HG03025 (cell line): Measurements from ENCODE around the gene ADARB2.
"Not testable (repeated sequence)": the region's sequence is repeated elsewhere in the genome, so short reads cannot be mapped to it uniquely, and the experiment has no call there.

ENCODE experiments used
- ATAC-seq: cut with Tn5 transposase; IDR thresholded peaks from one replicate; pipeline ENCODE4 v1.9.1; 2021; ENCODE audit warnings: mild to moderate bottlenecking, moderate library complexity; ENCODE audit not compliant: unreplicated experiment, low FRiP score

ADARB2 gene

DNA sequence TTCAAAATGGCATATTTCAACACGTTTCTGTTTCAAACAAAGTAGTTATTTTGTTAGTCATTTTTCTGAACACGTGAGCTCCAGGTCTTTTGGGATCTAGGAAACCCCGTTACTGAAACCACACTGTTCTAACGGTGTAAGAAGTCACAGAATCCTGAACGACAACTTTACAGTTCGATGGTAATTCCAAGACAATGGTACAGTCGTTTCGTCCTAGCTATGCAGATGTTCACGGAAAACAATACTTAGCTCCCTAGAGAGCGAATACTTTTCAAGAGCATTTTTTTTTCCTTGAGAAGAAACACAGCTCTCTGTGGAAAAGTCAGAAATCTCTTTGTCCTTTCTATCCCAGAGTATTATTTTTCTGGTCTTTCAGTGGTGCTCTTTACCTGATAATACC is 254.1 kb downstream of the ADARB2 start:
- ATAC-seq: no peak

DNA sequence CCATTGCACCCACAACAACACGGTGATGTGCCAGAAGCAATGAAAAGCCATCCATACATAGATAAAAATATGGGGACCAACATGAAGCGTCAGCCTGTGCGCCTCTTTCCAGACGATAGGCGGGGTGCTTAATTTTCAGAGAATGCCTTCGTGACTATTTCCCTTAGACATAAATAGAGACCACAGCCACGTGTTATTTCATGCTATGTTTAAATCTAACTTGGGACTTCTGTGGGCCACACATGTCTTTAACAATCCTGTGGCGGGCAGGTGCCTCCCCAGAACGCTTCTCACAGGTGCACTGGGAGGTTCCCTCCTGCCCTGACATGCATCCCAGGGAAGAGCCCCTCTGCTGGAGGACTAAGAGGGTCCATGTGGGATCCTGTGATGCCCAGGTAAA is 259.7 kb downstream of the ADARB2 start:
- ATAC-seq: no peak

DNA sequence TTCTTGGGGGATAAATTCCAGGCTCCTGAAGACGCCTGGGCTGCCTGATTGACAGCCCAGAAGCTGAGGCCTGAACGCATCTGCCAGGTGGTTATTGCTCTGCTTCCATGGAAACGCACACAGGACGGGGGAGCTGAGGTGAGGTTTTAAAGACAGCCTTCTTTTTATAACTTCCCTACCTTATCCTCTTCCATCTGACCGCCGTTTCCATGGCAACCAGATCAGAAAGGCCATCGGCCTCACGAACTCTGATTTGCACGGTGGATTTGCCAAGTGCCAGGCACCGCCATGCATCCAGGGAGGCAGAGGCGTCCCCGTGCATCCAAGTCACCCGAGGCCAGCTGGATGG is 260.9 kb downstream of the ADARB2 start:
- no peak for ATAC-seq

DNA sequence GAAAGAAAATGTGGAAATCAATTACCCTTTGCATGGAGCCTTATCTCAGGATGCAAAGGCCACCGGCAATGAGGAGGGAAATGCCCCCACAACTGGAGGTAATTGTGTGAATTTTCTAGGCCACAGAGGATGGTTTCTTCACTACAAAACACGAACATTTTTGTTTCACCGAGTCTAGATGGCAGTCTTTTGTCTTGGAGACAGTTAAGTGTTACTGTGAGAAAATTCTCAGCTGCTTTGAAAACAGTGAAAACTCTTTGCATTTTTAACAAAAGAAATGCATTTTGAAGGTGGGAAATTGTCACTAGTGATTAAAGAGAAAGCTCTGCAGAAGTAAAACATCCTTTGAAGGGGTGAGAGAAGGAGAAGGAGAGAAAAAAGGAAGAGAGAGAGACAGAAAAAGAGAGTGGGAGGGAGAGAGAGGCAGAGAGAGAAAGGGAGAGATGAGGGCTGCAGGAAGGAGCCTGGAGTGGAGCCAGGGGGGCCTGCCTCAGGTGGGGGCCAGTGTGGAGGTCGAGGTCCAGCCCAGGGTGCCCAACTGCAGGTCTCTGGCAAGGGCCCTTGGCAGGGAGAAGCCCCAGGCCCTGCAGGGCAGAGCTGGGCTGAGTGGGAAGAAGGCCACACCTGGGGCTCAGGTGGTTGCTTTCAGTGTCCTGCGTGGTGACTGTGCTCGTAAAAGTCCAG is 261.4 kb downstream of the ADARB2 start:
- ATAC-seq: no peak

DNA sequence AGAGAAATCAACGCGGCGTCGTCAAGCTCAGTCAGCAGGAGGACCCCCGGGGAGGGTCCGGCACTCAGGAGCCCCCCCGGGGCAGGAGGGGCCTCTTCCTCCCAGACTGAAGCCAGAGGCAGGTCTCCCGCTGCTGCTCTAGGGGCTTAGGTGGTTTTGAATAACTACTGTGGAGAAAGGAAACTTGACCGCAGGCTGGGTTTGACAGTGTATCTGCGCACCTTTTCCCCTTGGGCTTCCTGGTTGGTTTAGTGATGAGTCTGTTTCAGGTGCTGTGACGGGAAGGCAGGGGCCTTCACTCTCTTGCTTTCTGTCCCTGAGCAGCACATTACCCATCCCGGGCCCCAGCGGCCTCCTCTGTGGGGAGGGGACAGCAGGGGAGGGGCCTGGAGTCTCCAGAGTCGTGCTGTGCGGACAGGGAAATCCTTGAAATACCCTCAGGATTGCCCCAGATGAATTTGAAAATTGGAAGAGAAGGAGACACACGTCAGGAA is 262.2 kb downstream of the ADARB2 start:
- ATAC-seq: no peak

DNA sequence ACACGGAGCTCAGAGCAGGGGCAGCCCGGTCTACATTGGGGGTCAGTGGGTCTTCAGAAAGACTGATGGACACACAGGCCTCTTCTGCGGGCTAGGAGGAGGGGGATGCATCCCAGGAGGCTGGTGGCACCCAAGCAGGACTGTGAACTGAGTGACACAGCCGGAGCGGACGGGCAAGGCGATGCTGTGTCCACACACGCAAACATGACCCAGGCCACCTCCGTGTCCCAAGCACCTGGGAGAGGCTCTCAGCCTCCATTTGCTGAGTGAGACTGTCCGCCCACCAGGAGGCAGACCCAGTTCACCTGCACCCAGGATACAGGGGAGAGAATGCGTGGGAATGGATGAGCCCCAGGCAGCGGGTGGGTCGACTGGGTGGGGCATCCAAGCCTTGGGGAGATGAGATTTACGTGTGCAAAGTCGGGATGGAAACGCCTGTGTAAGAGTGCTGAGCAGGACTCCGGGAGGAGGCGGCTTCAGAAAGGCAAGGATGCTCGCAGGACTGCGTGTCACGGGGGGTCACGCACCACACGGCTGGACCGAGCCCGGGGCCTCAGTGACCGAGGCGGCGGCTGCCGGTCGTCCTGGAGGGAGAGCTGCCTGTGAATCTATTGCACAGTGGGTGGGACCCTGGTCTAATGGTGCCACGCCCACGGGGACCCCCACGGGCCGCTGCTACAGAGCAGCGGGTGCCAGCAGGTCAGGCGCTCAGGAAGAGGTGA is 262.8 kb downstream of the ADARB2 start:
- ATAC-seq: no peak

DNA sequence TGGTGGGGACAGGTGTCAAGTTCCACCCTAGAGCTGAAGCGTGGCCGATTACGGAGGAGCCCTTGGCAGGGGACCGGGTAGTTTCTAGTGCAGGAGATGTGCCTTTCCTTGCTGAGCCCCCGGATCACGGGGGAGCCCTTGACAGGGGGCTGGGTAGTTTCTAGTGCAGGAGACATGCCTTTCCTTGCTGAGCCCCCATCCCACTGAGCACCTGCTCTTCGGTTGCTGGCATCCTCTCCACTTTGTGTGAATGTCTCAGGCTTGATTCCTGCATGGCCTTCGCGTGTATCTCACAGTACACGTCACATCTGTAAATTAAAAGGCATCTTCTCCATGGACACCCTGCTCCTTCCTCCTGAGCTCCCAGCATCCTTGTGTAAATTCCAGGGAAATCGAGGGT is 263.5 kb downstream of the ADARB2 start:
- ATAC-seq: no peak

DNA sequence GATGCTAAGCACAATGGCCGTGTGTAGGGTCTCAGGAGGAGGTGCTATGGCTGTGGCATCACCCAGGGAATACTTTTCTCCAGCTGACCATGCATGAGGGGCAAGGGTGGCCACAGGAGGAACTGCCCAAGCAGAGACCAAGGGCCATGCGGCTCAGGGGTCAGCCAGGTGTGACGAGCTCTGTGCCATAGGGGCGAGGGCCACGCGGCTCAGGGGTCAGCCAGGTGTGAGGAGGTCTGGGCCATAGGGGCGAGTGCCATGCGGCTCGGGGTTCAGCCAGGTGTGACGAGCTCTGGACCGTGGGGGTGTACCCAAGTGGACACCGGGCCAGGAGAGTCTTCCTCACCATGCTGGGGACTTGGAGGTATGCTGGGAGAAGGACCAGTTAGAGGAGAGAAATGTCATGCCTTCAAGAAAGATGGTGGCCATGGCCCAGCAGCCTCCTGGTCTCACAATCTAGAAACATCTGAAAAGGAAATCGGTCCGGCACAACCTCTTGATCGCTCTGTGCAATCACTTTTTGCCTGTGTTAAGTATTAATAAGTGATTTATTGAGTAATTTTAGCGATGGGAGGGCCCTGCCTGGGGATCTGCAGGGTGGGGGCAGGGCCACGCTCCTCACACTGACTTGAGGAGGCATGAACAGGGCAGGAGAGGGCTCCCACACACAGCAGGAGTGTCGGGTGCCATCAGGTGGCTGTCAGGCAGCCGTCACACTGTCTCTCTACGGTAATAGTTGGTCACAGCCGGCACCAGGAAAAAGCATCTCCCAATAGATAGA is 265.0 kb downstream of the ADARB2 start:
- no peak for ATAC-seq

DNA sequence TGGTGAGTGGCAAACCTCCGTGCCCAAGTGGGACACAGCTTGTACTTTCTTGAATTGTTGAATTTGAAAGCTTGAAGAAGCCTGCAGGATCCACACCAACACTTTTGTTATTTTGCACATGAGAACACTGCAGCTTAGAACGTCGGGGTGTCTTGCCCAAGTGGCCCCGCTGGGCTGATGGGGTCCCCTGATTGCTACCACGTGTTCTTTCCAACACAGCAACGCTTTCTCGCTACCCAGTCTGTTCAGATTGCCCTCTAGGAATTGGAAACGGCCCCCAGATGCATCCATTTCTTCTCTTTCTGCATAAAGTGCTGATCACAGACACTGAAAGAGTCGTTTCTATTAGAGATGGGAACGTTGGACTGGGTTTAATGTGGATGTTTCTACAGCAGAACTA is 268.5 kb downstream of the ADARB2 start:
- ATAC-seq: no peak

DNA sequence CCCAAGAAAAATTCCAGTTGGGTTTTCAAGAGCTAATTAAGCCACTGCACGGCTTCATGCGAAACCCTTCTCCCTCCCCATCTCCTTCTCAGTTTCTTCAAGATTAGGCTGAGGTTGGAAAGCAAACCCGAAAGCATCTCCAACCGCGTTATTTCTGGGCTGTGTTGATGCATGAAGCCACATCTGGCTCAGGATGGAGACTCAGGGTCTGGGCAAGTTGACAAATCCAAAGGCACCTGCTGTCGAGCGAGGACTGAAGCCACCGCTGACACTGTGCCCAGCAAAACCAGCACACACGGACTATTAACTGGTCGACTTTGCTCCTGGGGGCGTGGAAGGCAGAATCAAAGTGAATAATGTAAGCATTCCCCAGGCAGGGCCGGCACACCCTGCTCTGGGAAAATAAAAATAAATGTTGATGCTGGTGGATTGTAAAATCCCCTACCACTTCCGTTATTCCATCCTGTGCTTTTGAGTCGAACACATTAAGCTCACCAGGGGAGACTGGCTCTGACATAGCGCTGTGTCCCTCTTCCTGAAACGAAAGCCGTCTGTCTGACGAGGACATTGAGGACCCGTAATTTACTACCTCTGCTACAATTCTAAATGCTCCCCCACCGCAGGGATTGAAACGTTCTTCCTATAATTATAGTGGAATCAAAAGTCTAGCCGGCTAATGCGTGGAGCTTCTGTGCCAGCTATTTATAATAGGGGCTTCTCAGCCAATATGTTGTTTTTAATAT is 269.8 kb downstream of the ADARB2 start:
- ATAC-seq: no peak

DNA sequence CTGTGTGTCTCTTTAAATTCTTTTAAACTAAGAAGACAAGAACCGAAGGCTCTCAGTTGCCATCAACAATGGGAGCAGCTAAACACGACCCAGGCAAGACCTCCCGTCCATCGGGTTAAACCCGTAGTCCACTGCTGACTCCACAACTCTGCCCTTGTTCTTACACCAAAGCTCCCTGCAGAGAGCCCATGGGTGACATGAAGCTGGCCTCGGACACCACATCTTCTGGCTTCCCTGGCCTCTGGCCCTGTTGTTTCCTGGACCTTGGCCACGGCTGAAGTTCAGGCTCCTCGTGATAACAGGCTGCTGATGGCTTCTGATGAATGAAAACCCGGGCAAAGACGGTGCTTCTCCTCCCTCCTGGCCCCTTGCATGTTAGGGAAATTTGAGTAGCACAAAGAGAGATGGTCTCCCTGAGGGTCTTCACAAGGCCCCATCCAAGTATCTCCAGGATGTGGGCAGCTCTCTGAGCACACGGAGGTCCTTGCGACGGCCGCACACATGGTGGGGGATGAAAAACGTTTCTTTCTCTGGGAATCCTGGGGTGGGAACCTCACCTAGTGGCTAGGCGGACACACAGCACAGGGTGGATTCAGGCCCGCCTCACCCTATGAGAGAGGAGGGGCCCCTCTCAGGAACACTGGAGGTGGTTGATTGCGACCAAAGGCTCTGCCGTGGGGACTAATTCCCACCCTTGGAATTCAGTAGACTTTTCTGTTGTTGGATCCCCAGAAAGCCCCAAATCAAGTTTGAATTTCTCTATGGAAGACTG is 271.1 kb downstream of the ADARB2 start:
- ATAC-seq: no peak

DNA sequence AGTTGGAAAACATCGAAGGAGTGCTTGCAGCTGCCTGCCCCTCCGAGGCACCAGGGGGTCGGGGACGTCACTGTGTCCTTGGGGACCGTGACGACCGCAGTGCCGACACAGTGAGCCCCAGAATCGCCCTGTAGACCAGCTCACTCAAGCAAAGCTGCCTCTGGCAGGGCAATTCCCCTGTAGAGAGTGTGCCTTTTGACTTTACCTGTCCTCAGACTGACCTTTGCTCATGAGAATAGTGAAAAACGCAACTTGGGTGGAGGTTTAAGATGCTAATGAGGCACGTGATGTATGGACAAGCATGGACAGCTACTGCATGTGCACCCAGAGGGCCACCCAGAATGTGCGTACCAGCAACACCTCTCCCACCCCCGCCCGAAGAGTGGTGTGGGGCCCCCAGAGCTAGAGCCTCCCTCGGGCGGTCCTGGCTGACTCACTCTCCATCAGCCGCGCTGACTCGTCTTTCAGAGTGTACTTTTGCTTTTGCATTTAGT is 271.9 kb downstream of the ADARB2 start:
- ATAC-seq: peak; percentile 55

DNA sequence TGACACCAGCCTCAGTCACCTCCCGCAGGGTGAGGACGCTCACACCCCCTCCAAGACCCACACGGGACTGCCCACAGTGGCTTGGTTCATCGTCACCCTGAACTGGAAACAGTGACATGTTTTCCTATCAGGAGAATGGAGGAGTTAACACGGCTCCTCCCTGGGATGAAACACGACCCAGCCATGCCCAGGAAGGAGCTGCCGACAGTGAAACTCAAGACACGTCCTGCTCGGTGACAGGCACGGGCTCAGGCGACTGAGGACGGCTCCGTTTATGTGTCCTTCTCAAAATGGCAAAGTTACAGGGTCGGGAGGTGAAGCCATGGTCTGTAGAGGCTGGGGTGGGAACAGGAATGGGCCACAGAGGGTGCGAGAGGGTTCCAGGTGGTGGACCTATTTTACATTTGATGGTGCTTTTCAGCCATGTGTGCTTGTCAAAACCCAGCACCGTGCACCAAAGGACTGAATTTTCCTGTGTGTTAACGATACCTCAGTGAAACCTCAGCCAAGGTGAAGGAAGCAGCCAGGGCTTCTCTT is 272.4 kb downstream of the ADARB2 start:
- peak; percentile 16 for ATAC-seq

DNA sequence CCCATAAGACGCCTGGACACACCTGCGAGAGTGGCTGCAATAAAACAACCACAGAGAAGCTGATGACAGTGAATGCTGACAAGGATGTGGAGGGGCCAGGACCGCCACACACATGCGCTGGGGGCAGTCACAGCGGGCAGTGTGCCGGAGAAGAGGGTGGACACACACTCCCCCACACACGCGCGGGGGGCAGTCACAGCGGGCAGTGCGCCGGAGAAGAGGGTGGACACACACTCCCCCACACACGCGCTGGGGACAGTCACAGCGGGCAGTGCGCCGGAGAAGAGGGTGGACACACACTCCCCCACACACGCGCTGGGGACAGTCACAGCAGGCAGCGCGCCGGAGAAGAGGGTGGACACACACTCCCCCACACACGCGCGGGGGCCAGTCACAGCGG is 273.4 kb downstream of the ADARB2 start:
- not testable (repeated sequence) for ATAC-seq

DNA sequence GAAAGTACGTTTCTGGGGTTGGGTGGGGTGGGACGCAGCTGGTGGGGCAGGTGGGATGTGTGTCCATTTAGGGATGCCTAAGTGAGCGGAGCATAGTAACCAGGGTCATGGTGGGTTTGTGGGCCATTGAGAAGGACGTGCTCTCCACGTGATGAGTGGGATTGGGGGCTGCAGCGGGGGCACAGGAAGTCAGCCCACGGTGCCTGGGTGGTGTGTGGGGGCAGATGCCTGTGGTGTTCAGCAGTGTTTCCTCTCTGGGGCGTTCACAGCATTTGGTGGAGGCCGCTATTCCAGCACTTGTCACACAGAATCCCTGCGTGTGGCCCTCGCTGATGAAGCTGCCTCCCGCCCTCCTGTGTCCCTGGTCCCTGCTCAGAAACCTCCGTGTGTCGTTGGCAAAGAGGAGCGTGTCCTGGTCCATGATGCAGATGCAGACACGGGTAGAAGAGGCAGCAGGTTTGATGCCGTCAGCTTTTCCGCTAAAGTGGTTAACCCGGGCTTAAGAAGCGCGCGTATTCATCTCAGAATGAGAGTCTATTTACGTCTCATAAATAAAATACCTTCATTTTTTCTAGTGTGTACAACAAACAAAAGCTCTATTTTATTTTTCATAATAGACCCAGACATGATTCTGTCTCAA is 274.2 kb downstream of the ADARB2 start:
- ATAC-seq: no peak

DNA sequence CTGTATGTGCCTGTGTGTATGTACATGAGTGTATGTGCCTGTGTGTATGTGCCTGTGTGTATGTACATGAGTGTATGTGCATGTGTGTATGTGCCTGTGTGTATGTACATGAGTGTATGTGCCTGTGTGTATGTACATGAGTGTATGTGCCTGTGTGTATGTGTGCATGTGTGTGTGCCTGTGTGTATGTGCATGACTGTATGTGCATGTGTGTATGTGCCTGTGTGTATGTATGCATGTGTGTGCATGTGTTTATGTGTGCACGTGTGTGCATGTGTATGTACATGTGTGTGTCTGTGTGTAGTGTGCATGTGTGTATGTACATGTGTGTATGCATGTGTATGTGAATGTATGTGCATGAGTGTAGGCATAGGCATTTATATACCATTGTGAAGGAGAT is 274.8 kb downstream of the ADARB2 start:
- ATAC-seq: no peak

DNA sequence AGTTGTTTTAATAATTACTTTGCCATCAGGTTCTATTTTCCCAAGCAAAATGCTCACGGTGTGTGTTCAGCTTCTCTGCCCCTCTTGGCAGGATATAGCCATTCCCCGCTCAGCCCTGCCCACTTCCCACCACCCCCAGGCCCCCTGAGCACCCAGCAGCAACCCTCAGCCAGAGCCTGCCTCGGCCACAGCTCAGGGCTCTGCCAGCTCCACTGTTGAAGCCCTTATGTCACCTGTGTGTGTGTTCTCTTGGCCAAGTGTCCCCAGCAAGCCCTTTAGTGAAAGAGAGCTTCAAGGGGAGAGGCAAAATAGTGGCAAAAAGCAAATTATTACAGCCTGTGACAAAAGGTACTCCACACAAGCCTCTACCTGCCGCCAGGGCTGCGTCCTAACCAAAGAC is 275.3 kb downstream of the ADARB2 start:
- ATAC-seq: no peak

DNA sequence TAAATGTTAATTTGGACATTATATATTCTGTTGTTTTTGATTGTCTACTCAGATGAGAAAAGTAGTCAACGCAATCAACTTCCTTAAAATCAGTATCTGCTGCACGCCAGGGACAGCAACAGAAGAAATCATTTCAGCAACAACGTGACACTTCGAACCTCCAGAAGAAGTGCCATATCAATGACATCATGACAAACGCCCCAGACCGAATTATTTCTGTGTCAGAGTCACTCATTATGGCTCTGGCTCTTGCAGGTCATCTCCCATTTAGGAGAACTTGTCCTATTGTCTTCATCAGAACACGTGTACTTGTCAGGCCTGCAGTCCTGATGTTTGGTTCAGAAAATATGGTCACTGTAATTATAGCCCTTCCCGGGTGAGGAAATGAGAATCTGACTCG is 276.3 kb downstream of the ADARB2 start:
- ATAC-seq: no peak

DNA sequence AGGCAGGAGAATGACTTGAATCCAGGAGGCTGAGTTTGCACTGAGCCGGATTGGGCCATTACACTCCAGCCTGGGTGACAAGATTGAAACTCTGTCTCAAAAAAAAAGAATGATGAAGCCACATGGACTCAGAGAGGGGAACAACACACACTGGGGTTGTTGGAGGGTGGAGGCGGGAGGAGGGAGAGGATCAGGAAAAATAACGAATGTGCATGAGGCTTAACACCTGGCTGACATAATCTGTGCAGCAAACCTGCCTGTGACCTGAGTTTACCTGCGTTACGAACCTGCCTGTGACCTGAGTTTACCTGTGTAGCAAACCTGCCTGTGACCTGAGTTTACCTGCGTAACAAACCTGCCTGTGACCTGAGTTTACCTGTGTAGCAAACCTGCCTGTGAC is 277.7 kb downstream of the ADARB2 start:
- not testable (repeated sequence) for ATAC-seq
